Superior temporal gyrus (tissue), 1 donor: ENCODE results near the gene CACNB4.
"Not testable (repeated sequence)": the region's sequence is repeated elsewhere in the genome, so short reads cannot be mapped to it uniquely, and the experiment has no call there.

Source experiments
- DNase-seq: peaks from one replicate; pipeline ENCODE4 v3.0.0-alpha.2; 2016; ENCODE audit errors: extremely low spot score

CACNB4 gene

GRCh38 chr2:152098496-152099366 is at the start of gene CACNB4:
Gene CACNB4 (minus strand): TSS chr2:152099044.
- DNase-seq: no peak

DNA sequence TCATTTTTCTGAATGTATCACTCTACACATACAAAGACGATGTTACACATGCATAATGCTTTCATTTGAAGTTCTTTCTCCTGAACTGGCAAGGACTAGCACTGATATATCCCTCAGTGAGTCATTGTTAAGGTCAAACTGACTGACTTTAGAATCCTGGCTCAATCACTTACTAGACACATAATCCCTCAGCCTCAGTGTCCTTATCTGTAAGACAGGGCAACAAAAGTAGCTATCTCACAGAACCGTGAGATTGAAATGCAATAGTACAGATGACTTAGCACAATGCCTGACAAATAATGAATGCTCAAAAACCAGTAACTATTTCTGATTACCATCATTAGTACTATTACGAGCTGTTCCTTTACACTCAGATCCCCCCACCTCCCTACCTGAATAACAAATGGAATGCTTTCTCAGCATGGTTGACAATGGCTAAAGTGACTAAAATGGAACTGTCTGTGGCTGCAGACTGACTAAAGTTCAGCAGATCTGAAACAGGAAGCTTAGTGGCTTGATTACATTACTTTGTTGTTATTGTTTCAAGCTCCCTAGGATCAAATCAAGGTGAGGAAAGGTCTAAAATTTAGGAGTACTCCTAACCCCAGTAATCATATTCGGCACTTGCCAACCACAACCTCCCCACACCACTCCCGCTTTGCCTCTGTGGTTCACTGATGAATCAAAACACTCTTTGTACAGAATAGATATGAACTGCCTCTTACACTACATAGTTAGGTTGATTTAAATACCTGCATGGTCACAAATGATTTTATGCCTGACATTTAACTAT is 35.8 kb upstream of the CACNB4 start:
- no peak for DNase-seq

- DNase-seq: no peak
Measured at GRCh38 chr2:152132306-152132705, 33.5 kb upstream of the CACNB4 start.

DNA sequence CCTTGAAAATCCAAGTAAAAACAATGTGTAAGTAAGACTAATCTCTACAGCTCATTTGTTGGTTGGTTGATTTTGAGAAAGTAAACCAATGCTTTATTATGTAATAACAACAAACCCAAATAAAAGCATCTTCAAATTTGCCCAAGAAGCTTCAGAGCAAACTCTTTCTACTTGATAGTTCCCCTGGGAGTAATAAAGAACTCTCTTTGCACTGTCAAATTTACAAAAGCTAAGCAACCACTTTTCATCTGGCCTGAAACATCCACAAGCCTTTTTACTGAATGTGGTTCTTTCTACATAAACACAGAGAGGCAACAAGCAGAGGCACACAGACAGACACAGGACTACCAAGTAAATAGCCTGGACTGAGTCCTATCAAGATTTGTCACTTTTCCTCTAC is 28.8 kb upstream of the CACNB4 start:
- DNase-seq: no peak

- DNase-seq: no peak
Measured at GRCh38 chr2:152126664-152127063, 27.8 kb upstream of the CACNB4 start.

DNA sequence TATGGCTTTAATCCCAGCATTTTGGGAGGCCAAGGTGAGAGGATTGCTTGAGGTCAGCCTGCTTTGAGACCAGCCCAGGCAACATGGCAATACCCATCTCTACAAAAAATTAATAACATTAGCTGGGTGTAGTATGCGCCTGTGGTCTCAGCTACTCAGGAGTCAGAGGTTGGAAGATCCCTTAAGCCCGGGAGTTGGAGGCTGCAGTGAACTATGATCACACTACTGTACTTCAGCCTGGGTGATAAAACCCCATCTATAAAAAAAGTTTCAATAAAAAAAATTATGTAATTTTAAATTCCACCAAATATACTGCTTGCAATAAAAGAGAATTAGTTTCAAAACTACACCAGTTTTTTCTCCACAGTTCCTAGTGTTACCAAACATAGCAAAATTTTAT is 23.3 kb upstream of the CACNB4 start:
- no peak for DNase-seq

DNA sequence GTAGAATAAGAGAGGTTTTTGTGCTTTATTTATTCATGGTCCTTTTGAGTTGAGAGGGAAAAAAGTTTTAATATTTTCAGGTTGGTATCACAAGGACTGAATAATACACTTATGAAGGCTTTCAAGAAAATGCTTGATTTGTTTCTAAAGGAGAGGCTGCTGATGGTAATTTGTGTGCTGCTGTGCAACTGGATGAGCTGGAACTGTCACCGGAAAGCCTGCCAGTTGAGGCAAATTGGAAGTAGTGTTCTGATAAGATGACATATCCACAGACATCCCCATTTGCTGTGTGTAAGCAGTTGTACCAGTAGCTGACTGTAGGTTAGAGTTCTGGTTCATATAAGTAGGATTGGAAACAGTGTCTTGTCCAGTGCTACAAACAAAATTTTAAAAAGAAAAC is 21.6 kb upstream of the CACNB4 start:
- DNase-seq: no peak

- DNase-seq: no peak
Measured at GRCh38 chr2:152115952-152116351, 17.1 kb upstream of the CACNB4 start.

GRCh38 chr2:152114366-152114765 is 15.5 kb upstream of the CACNB4 start:
- no peak for DNase-seq

- not testable (repeated sequence) for DNase-seq
Measured at GRCh38 chr2:152107140-152107539, 8.3 kb upstream of the CACNB4 start.

GRCh38 chr2:152106464-152106863 is 7.6 kb upstream of the CACNB4 start:
- no peak for DNase-seq

GRCh38 chr2:152103271-152103670 is 4.4 kb upstream of the CACNB4 start:
- no peak for DNase-seq

DNA sequence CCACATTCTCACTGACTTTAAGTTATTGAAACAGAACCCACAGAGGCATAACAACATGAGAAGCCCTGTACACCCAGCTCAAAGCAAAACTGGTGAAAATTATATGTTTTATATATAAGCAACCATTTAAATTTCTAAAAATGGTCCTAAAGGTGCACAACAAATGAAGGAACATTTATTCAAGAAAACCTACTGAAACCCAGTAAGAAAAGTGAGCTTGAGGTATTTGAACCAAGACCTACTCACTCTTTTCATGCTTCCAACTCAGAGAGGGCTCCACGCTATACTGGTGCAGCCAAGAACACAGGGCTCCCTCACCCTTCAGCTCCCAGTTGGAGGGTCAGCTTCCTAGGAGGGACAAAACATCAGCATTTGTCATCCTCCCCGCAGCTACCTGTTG is 2.1 kb upstream of the CACNB4 start:
- no peak for DNase-seq

GRCh38 chr2:152099367-152100050 is 665 bp upstream of the CACNB4 start:
- no peak for DNase-seq

DNA sequence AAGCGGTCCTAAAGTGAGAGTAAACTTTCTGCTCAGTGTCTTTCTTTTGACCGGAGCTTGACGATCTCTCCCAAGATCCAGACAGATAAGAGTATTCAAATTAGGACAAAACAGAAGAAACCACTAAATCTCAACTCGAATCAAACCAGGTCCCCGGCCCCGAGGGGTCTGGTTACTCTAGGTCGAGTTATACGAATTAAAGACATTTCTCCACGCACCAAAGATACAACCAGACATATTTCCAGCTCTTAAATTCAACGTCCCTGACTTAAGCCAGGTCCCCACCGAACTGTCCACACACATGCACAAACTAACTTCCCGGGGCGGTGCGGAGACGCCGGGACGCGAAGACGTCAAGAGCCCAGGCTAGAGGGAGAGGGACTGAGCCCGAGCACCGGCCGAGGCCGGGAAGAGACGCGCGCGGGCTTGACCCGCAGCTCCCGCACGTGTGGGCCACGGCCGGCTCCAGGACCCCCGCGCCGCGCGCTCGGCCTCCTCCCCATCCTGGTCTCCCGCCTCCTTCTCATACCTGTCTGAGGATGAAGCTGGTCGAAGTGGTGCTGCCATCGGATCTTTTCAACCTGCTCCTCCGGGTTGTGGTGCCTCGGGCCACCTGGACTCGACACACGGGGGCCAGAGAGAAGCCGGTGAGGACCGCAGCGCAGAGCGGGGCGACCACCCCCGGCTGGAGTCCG is 896 bp downstream of the CACNB4 start:
- no peak for DNase-seq

DNA sequence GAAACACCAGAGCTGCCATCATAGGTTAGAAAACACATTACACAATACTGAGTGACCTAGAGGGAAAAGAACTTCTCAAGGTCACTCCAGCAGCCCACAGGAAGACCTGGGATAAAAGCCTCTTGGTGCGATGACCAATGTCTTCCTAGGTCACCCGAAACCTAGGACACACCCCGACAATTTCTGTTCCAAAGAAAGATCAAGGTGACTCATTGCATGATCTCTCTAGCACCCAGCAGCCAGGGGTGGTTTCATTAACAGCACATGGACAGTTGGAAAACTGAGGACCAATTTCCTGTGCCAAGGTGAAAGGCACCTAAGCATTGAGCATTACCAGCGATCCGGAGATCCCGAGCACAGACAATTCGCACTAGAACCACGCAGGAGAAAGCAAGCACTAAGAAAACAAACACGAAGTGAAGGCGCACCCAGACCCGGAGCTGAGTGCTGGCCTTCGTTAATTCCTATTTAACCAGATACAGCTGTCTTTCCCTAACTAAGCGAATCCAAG is 1.5 kb downstream of the CACNB4 start:
- no peak for DNase-seq

DNA sequence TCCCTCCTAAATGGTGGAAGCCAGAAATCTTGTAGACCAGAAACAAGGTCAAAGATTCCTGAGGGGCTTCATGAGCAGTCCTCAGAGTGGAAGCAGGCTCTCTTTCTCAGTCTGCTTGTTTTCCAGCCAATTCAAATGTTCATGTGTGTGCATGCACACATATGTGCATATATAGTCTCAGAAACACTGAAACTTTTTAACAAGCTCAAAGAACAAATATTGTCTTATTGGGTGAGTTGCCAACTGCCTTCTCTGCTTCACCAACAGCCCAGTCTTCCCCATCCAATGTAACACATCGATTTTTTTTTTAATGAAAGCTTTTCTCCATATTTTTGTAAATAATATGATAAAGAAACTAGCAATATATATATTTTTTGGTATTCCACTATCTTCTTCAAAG is 3.7 kb downstream of the CACNB4 start:
- no peak for DNase-seq

DNA sequence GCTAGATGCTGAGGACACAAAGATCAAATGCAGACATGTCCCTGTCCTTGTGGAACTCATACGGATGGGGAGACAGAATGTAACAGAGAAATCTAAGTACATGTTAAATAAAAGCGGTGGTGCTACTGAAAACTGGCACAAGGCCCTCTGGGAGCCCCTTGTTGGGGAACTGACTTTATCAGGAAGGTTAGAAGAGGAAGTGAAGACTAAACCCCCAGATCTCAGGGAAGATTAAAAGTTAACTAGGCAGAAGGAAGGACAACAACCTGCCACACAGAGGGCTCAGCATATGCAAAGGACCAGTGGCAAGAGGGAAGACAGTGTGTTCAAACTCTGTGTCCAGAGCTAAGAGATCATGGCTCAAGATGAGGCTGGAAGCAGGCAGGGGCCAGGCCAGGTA is 4.8 kb downstream of the CACNB4 start:
- DNase-seq: no peak

DNA sequence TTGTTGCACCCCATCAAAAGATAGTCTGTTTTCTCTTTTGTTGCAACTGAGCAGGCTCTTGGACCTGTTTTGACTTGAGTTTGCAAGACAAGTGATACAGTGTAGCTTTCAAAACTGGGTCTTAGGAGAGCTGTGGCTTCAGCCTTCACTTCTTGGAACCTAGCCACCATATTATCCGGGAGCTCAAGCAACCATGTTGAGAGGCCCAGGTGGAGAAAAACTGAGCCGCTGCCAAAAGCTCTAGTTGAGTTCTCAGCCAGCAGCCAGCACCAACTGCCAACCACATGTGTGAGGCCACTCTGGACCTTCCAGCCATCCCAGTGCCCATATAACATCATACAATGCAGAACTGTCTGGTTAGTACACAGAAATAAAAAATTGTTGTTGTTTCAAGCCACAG is 5.4 kb downstream of the CACNB4 start:
- no peak for DNase-seq

GRCh38 chr2:152092095-152092494 is 6.7 kb downstream of the CACNB4 start:
- no peak for DNase-seq

- DNase-seq: not testable (repeated sequence)
Measured at GRCh38 chr2:152090726-152091125, 8.1 kb downstream of the CACNB4 start.

- no peak for DNase-seq
Measured at GRCh38 chr2:152089238-152089637, 9.6 kb downstream of the CACNB4 start.
